M059J (cell line): ENCODE data around the gene SUPT3H. TPM values are rescaled to one million over a fixed set of nuclear protein-coding genes. Genes with fewer than 3 reads are reported as not detected.
"Not testable (repeated sequence)": the region's sequence is repeated elsewhere in the genome, so short reads cannot be mapped to it uniquely, and the experiment has no call there.

Experiments
- DNase-seq: peaks from one replicate; pipeline ENCODE4 v3.0.0-alpha.2; 2012; ENCODE audit warnings: low read depth
- total RNA-seq: library from RNA; depleted of rRNA; stranded (reverse); fragments of >200 nt; shearing (Covaris generic); gene quantifications from 2 replicates; pipeline ENCODE4 v1.2.3, GENCODE V29; 2014

SUPT3H gene
- total RNA-seq, 1 experiment from 2014 or later = 4.5 TPM

DNA sequence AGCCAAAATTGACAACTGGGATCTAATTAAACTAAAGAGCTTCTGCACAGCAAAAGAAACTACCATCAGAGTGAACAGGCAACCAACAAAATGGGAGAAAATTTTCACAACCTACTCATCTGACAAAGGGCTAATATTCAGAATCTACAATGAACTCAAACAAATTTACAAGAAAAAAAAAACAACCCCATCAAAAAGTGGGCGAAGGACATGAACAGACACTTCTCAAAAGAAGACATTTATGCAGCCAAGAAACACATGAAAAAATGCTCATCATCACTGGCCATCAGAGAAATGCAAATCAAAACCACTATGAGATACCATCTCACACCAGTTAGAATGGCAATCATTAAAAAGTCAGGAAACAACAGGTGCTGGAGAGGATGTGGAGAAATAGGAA lies 310.3 kb downstream of the SUPT3H start:
- DNase-seq = not testable (repeated sequence)

DNA sequence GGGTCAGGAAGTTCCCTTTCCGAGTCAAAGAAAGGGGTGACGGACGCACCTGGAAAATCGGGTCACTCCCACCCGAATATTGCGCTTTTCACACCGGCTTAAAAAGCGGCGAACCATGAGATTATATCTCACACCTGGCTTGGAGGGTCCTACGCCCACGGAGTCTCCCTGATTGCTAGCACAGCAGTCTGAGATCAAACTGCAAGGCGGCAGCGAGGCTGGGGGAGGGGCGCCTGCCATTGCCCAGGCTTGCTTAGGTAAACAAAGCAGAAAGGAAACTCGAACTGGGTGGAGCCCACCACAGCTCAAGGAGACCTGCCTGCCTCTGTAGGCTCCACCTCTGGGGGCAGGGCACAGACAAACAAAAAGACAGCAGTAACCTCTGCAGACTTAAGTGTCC lies 315.1 kb downstream of the SUPT3H start:
- DNase-seq = not testable (repeated sequence)

DNA sequence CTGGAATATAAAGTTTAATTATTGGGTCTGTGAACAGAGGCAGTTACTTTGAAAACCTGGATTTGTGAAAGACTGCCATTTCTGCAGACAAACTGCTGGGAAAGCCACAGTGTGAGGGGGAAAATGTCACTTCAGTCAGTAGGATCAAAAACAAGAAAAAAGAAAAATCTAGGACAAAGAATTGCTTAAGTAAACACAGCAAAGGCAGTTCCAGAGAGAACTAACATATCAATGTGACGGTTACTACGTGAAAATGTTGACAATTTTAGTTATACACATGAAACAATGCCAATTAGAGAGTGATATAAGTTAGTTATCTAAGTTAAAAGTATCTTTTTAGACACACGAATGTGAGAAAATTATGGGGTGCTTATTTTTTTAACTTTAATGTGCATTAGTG lies 320.0 kb downstream of the SUPT3H start:
- DNase-seq = no peak

DNA sequence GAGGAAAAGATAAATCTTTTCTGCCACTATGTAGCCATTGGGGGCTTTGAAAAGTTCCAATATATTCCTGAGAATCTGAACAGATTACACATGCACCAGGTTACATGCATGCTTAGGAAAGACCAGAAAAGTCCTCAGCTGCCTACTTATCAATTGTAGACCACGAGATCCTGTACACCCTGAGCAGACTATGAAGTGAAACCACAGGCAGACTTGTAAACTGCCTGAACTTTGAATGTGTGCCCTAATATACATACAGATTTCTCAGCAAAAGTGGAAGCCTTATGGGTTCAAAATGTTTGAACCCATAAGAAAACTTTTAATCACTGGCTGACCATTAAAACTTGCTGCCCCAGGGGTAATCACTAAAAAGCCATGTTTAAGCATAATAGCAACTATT lies 323.1 kb downstream of the SUPT3H start:
- peak; percentile 45 for DNase-seq

DNA sequence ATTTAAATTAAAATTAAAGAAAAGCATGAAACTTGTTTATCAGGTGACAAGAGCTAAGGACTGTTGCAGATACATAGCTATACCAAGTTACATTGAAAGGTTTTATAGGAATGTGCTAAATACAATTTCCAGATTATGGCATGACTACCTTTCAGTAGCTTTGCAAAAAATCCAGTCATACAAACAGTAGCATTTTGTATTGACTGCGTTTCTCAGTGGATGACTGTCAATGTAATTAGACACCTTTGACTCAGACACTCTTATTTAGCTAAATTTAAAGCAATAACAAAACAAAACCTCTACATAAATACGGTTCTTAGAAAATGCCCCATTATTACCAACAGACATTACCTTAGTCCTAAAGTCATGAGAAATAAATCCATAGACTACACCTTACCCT lies 325.4 kb downstream of the SUPT3H start:
- DNase-seq = peak; percentile 56

DNA sequence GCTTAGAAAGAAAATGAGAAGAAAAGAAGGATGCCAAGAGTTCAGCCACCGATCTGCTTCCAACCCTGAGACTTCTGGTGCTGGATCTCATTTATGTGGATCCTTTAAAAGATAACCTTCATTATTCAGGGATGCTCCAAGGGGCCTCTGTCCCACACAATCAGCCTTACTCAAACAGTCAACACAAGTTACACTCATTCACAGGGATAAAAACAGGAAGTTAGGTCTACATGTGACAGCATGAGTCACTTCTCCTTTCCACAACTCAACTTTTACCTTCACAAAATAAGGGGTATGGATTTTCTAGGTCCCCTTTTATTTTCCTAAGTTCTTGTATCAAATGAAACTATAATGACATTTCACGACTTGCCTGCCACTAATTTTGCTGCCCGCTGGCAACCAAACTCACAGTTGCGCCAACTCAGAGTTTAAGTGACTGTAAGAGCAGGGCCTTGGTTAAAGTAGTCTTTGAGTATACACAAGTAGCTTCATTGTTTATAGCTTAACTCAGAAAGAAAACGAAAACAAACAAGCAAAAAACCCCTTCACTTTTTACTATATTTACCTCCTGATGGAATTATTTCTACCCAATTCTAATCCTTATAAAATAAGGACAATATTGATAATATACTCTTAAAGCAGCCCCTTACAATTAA lies 328.4 kb downstream of the SUPT3H start:
- peak; percentile 73 for DNase-seq

DNA sequence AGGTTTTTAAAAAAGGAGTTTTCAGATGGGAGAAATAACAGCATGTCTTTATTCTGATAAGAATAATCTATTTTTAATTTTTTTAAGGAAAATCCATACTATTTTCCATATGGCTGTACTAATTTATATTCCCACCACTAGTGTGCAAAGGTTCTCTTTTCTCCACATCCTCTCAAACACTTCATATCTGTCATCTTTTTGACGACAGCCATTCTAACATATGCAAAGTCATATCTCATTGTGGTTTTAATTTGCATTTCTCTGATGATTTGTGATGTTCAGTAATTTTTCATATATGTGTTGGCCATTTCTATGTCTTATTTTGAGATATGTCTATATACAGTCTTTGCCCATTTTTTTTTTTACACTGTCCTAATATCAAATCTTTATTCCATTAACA lies 330.2 kb downstream of the SUPT3H start:
- no peak for DNase-seq

DNA sequence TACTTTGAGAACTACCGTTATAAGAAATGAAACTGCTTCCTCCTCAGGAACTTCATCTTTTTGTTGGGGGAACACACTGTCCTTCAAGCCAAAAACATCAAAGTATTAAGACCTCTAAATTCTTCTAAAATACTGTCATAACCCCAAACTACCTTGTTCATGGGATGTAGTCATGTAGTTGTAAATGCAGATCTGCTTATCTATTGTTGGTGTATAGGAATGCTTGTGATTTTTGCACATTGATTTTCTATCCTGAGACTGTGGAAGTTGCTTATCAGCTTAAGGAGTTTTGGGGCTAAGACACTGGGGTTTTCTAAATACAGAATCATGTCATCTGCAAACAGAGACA lies 332.5 kb downstream of the SUPT3H start:
- DNase-seq = peak; percentile 18

DNA sequence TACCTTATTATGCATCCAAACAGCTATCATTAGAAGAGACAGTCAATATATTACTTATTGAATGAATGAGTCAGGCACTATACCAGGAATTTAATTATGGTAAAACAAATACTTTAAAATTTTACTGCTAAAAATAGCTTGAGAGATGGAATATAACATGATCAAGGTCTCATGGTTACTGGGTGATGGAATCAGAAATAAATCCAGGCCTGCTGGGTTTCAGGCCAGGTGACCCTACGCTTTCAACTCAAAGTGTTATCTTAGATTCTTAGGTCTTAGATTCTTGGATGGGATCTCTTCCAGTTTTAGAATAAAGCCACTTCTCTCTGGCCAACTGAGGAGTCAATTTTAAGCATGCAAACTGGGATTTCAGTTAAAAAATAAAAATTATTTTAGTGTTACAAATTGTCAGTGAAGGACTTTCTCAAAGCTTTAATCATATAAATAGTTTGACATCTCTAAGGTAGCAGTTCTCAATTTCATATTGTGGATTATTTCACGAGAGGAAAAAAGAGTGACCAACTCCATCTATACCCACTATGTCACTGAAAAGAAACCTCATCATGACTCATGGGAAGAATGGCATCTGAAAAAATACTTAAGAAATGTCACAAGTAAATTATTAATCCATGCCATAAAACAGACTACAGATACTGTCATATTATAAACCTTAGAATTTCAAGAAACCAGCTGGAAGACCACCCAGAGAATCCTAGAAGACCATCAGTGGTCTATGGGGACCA lies 333.1 kb downstream of the SUPT3H start:
- DNase-seq = peak; percentile 44

DNA sequence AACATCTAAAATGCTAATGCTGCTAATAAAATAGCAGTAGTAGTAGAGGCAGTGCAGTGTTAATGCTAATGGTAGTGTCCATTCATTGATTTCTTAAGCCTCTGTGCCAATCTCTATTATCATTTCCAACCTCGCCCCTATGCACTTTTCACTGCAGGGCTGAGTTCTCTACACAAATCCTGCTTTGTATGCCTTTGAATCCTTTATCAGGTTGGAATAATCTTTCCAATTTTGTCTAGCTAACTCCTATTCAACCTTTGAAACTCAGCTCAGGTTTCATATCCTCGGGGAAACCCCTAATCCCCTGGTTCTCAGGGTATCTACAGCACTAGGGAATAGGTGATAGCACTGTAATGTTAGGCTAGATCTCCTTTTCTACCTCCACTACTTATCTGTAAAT lies 333.6 kb downstream of the SUPT3H start:
- DNase-seq = no peak

DNA sequence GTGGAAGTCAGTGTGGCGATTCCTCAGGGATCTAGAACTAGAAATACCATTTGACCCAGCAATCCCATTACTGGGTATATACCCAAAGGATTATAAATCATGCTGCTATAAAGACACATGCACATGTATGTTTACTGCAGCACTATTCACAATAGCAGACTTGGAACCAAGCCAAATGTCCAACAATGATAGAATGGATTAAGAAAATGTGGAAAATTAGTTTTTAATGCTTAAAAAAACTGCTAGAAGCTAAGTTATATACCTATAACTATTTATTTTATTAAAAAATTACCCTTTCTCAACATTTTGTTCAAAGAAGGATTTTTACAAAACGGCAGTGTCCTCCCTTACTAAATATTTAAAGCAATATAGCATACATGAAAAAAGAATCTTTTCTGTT lies 335.1 kb downstream of the SUPT3H start:
- not testable (repeated sequence) for DNase-seq

DNA sequence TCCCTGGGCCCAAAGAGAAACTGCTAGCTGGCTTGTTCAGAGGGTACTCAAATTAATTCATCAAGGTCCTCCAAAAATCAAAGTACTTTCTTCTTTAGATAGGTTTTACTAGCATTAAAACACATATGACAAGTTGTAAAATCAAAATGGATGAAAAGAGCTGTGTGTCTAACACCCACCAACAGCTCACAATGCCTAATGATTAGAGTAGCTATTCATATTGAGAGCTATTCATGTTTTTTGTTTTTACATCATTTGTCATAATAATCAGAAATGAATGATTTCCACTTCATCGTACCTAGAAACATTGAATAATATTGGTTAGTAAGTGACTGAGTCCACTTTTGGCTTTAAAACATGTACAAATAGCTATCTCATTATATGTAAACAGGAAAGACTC lies 339.5 kb downstream of the SUPT3H start:
- no peak for DNase-seq

DNA sequence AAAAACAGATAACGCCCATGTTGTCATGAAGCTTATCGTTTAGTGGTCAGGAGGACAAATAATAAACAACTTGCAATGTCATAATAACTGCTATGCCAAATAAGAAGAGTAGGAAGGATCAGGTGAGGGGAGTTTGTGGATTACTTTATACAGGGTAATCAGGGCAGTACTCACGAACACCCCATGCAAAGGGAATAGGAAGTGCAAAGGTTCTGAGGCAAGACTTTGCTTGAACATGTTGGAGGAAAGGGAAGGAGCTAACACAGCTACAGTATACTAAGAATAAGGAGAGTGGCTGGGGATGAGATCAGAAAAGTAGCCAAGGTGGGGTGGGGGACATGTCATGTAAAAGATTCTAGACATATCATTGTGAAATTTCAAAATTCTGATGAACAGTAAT lies 341.6 kb downstream of the SUPT3H start:
- DNase-seq = no peak

DNA sequence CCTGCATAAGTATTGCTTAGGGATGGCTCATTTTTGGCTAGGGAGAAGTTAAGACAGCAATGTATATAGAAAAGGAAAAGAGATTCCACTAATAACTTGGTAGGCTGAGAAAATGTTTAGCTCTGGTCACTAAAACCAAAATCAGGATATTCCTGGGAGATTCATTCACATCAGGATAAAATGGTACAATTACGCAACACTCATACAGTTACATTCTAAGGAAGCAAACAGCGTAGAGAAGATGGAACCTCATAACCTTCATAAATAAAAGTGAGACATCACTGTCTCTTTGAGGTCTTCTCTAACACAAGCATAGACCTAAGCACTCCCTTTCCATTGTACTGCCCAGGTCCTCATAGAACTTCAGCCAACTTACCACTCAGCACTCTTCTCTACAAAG lies 345.3 kb downstream of the SUPT3H start:
- DNase-seq = no peak

DNA sequence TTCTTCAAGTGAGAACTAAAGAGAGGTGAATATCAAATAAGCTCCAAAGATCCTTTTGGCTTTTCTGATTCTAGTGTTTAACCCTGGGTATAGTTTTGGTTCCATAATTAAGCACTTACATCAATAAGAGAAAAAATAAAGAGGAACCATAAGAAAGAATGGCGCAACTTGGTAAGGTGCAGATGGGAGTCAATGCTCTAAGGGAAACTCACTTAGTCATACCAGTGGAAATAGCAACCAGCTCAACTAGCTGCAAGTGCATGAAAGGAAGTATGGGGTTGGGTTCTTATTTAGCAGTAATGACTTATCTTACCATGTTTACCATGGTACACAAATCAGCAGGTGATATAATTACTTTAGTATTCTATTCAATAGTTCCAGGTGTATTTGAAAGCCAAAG lies 346.1 kb downstream of the SUPT3H start:
- no peak for DNase-seq

DNA sequence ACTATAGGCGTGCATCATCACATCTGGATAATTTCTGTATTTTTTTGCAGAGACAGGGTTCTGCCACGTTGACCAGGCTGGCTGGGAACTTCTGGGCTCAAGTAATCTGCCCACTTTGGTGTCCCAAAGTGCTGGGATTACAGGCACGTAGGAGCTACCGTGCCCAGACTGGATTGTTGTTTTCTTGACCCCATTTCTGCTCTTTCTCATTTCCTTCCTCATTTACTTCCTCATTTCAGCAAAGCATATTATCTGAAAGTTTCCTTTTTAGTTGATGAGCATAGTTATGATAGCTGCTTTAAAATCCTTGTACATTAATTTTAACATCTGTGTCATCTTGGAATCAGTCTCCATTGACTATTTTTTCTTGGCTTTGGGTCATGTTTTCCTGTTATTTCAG lies 350.6 kb downstream of the SUPT3H start:
- no peak for DNase-seq

DNA sequence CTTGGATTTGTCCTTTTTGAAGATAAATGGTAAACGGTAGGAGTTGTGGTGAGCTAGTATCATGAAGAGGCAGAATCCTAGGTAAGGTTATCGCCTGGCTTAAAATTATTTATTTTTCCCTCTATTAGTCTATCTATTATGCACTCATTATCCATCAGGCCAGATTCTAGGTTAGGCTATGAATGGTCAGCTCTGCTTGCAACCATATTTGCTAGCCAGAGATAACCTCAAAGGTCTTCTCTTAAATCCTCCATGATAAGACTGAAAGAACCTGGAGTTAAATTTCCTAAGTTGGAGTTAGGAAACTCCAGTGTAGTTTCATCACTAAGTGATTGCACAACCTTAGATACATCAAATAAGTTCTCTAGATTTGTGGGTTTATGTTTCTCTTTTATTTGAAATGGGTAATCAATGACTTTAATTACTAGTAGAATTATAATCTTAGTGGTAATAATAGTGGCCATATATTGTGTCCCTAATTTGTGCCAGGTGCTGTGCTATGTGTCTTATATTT lies 351.7 kb downstream of the SUPT3H start:
- DNase-seq = no peak

DNA sequence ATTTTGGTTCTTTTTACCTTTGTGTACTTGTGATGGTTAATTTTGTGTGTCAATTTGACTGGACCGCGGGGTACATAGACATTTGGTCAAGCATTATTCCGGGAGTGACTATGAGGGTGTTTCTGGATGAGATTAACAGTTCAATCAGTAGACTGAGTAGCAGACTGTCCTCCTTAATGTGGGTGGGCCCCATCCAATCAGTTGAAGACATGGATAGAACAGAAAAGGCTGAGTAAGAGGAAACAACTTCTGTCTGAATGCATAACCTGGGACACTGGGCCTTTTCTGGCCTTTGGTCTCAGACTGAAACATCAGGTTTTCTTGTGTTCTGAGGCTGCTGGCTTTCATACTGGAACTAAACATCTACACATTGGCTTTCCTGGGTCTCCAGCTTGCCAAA lies 353.1 kb downstream of the SUPT3H start:
- no peak for DNase-seq

DNA sequence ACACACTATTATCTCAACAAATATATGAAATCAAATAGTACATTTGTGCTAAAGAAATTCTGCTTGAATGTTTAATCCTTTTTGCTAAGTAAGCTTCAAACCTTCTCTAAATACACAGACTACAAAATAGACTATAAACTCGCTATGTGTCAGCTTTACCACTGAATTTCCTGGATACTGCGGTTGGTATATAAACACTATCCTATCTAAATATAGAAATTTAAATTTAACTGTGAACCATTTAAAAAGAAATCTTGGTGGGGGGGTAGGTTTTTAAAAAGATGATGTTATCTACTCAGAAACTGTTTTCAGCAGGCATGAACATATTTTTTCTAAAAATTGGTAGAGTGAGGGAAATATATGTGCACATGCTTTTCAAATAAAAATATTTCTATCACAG lies 356.1 kb downstream of the SUPT3H start:
- peak; percentile 64 for DNase-seq

DNA sequence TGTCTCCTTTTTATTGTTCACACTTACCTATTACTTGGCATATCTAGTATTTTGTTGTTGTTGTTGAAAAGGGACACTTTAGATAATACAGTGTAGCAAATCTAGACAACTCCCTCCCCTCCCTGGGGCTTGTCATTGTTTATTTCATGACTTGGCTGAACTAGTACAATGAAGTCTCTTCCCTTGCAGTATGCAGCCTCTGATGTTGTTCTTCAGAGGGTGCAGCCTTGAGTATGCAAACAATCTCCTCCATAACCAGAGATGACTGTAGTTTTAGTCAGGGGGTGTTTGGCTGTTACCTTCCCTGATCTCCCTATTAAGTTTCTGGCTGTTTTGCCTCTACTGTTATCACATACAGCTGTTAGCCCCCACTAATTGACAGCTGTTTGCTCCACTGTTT lies 365.0 kb downstream of the SUPT3H start:
- no peak for DNase-seq

DNA sequence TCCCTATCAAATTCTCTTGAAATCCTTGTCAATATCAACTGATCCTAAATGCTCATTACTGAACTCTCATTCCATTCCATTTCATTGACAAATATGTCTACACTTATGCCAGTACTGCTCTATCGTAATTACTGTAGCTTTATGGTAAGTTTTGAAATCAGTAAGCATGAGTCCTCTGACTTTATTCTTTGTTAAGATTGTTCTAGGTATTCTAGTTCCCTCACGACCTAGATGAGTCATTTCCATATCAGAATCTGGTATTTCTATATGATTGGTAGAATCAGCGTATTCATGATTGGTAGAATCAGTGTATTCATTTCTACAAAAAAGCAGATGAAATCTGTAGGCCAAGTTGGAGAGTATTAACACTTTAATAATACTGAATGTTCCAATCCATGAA lies 368.2 kb downstream of the SUPT3H start:
- no peak for DNase-seq

DNA sequence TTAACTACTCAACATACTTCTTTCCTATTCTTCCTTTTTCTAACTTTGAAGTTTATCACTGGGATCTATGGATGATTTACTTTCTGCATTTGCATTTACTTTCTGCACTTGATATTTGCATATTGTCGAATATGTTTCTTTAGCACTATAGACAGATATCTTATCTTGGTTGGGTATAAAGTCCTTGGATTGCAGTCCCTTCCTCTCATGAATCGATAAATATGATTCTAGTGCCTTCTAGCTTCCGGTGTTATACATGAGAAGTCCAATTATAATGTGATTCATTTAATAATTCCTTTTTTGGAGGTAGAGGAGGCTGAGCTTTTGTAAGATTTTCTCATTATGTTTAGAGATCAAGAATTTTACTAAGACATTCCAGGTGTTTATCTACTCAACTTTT lies 370.8 kb downstream of the SUPT3H start:
- DNase-seq = no peak

DNA sequence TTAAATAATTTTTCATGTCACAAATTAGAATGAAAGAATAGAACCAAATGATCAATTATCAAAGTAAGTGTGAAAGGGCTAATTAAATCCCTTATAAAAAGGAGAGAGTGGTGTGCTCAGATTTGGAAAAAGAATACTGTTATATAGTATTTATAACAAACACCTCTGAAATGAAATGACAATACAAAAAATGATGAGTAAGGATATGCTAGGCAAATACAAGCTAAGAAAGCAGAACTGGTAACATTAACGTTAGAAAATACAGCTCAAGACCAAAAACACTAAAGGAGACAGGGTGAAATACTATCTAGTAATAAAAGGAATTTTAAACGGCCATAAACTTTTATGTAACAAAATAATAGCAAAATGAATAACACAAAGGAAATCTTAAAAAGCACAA lies 373.8 kb downstream of the SUPT3H start:
- DNase-seq = no peak

DNA sequence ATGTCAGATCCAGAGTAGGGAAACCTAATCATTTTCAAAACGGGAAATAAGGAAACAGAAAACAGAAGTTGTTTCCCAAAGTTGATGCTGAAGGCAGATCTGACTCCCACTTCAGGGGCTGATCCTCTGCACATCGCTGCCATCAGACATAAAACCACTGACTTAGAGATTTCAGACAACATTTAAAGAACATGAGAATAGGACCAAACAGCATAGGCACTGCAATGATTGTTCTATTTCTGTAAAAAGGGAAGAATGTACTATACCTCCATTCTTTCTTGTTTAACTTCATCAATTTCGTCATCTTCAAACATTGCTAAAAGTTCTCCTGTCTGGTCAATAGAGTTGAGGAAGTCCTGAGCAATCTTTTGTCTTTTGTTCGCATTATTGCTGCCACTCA lies 374.3 kb downstream of the SUPT3H start:
- no peak for DNase-seq
